ENCODE results near the gene NTHL1. TPM values are rescaled to one million over a fixed set of nuclear protein-coding genes. Genes with fewer than 3 reads are reported as not detected.

The NTHL1 gene
- total RNA-seq, 2 experiments from 2014 or later: 28.2 to 29.8 TPM

GRCh38 chr16:2037647-2038381 lies 9.8 kb downstream of the NTHL1 start:
- TF ChIP-seq CTCF (IDR thresholded peaks at IDR 0.05): no peak
- intact Hi-C loops (cut with micrococcal nuclease): no loop called here
- no peaks in the 10 kb centered on the region for H3K27me3 Mint-ChIP-seq
- ChIA-PET POLR2A (no interaction called here), CTCF (no interaction called here)
- H3K9me3 Mint-ChIP-seq: no peaks in the 10 kb centered on the region
- no peak for ATAC-seq
- H3K36me3 Mint-ChIP-seq (ENCODE audit: low read depth): no peaks in the 10 kb centered on the region
- H3K4me1 Mint-ChIP-seq (ENCODE audit: low read depth): no peaks in the 10 kb centered on the region
- no peak overlapping the region for H3K27ac Mint-ChIP-seq
- H3K4me3 Mint-ChIP-seq: no peak overlapping the region
- DNase-seq: no peak

GRCh38 chr16:2037115-2037514 lies 10.5 kb downstream of the NTHL1 start:
- intact Hi-C loops (cut with micrococcal nuclease): no loop called here
- Mint-ChIP-seq H3K36me3 (ENCODE audit: low read depth) (no peaks in the 10 kb centered on the region), H3K27me3 (no peaks in the 10 kb centered on the region), H3K27ac (no peak overlapping the region), H3K9me3 (no peaks in the 10 kb centered on the region), H3K4me1 (ENCODE audit: low read depth) (no peaks in the 10 kb centered on the region), H3K4me3 (no peak overlapping the region)
- ATAC-seq: no peak
- POLR2A ChIA-PET: no interaction called here
- no peak for DNase-seq
- TF ChIP-seq CTCF (IDR thresholded peaks at IDR 0.05): no peak
- CTCF ChIA-PET: no interaction called here

GRCh38 chr16:2036200-2036966 lies 11.3 kb downstream of the NTHL1 start:
- DNase-seq (no peak), ATAC-seq (no peak)
- Mint-ChIP-seq H3K27ac (no peak overlapping the region), H3K4me3 (no peak overlapping the region), H3K27me3 (no peaks in the 10 kb centered on the region), H3K9me3 (no peaks in the 10 kb centered on the region), H3K36me3 (ENCODE audit: low read depth) (no peaks in the 10 kb centered on the region), H3K4me1 (ENCODE audit: low read depth) (no peaks in the 10 kb centered on the region)
- TF ChIP-seq CTCF (IDR thresholded peaks at IDR 0.05): no peak
- intact Hi-C loops (cut with micrococcal nuclease): no loop called here
- CTCF ChIA-PET: interaction anchor here (0.8 kb wide), 1 partner anchor 14 kb away, joined by 3 read pairs; no protein-coding TSS in a partner anchor
- POLR2A ChIA-PET: no interaction called here

- intact Hi-C loops (cut with micrococcal nuclease): no loop called here
These were observed 12.0 kb downstream of the NTHL1 start for GRCh38 chr16:2035431-2036199.

More at GRCh38 chr16:2035431-2036199, 12.0 kb downstream of the NTHL1 start:
- no peak for DNase-seq
- ChIA-PET CTCF (interaction anchor here (0.8 kb wide), 1 partner anchor 13 kb away, joined by 3 read pairs; no protein-coding TSS in a partner anchor), POLR2A (no interaction called here)
- ATAC-seq: no peak
- H3K4me1 Mint-ChIP-seq (ENCODE audit: low read depth): no peaks in the 10 kb centered on the region
- H3K27me3 Mint-ChIP-seq: no peaks in the 10 kb centered on the region
- no peak overlapping the region for H3K4me3 Mint-ChIP-seq
- H3K36me3 Mint-ChIP-seq (ENCODE audit: low read depth): no peaks in the 10 kb centered on the region
- no peak for TF ChIP-seq CTCF (IDR thresholded peaks at IDR 0.05)
- H3K27ac Mint-ChIP-seq: no peak overlapping the region
- no peaks in the 10 kb centered on the region for H3K9me3 Mint-ChIP-seq
